DND-41 (cell line): ENCODE measurements around the gene CASP12.

ENCODE experiments used
- ATAC-seq: fragments of 200-7000 bp; cut with Tn5 transposase; 3 replicates; pipeline ENCODE4 v1.9.1; 2021; ENCODE audit warnings: low read depth; ENCODE audit not compliant: insufficient read depth
- DNase-seq: peaks from one replicate; pipeline ENCODE4 v3.0.0-alpha.2; 2020
- H2AFZ ChIP-seq: 2 replicates; pipeline ENCODE4 v1.6.0; 2012; ENCODE audit warnings: low read depth, low read length
- H3K27ac ChIP-seq: 2 replicates; pipeline ENCODE4 v1.5.1; 2012; ENCODE audit warnings: low read length, inconsistent platforms
- H3K27me3 ChIP-seq: fragments of 200-600 bp; sonication (generic); 2 replicates; pipeline ENCODE4 v1.6.0; 2012; ENCODE audit warnings: low read length, mild to moderate bottlenecking, inconsistent platforms; ENCODE audit not compliant: insufficient read depth, poor library complexity
- H3K36me3 ChIP-seq: 2 replicates; pipeline ENCODE4 v1.5.1; 2012; ENCODE audit warnings: low read length, inconsistent platforms; ENCODE audit not compliant: insufficient read depth
- H3K4me1 ChIP-seq: 2 replicates; pipeline ENCODE4 v1.5.1; 2012; ENCODE audit warnings: mild to moderate bottlenecking, low read length; ENCODE audit not compliant: insufficient read depth
- H3K4me2 ChIP-seq: 2 replicates; pipeline ENCODE4 v1.6.0; 2012; ENCODE audit warnings: mild to moderate bottlenecking, moderate library complexity, low read length, inconsistent platforms; ENCODE audit not compliant: insufficient read depth
- H3K4me3 ChIP-seq, 2 experiments: fragments of 200-600 bp in 1 of 2; shearing (Covaris generic) in 1 of 2; 2 replicates each; pipeline ENCODE4 v1.5.1; 2012 to 2016; ENCODE audit warnings: inconsistent platforms in 2 of 2, low read length in 2 of 2, mild to moderate bottlenecking in 2 of 2, low read depth in 1 of 2, moderate library complexity in 1 of 2
- H3K79me2 ChIP-seq: 2 replicates; pipeline ENCODE4 v1.6.0; 2012; ENCODE audit warnings: low read length, inconsistent platforms; ENCODE audit not compliant: insufficient read depth
- H3K9ac ChIP-seq: 2 replicates; pipeline ENCODE4 v1.6.0; 2012; ENCODE audit warnings: low read depth, mild to moderate bottlenecking, inconsistent platforms, low read length, moderate library complexity
- H3K9me3 ChIP-seq: 2 replicates; pipeline ENCODE4 v1.5.1; 2012; ENCODE audit warnings: low read length, moderate library complexity, mild to moderate bottlenecking, inconsistent platforms; ENCODE audit not compliant: insufficient read depth, severe bottlenecking
- H4K20me1 ChIP-seq: 2 replicates; pipeline ENCODE4 v1.6.0; 2012; ENCODE audit warnings: low read length; ENCODE audit not compliant: insufficient read depth
- EZH2 ChIP-seq: IDR thresholded peaks from 3 replicates; pipeline ENCODE4 v1.6.1; 2012; ENCODE audit warnings: borderline replicate concordance, low read depth, mild to moderate bottlenecking, moderate library complexity, low read length, inconsistent platforms; ENCODE audit not compliant: severe bottlenecking
- TF ChIP-seq, protein P1 (sequence below): IDR thresholded peaks from 2 replicates; pipeline ENCODE4 v1.5.1; 2012; ENCODE audit warnings: borderline replicate concordance, low read length, moderate library complexity, mild to moderate bottlenecking; ENCODE audit not compliant: poor library complexity, severe bottlenecking; ENCODE audit errors: extremely low read depth

CASP12 gene

GRCh38 chr11:104866815-104867214 lies 31.4 kb downstream of the CASP12 start:
- no peak overlapping the region for H3K4me2 ChIP-seq
- no peak overlapping the region for H2AFZ ChIP-seq
- H3K79me2 ChIP-seq: no peaks in the 10 kb centered on the region
- H3K9ac ChIP-seq: no peak overlapping the region
- H3K27me3 ChIP-seq: no peaks in the 10 kb centered on the region
- DNase-seq: no peak
- TF ChIP-seq EZH2: no peak
- TF ChIP-seq, protein P1, sequence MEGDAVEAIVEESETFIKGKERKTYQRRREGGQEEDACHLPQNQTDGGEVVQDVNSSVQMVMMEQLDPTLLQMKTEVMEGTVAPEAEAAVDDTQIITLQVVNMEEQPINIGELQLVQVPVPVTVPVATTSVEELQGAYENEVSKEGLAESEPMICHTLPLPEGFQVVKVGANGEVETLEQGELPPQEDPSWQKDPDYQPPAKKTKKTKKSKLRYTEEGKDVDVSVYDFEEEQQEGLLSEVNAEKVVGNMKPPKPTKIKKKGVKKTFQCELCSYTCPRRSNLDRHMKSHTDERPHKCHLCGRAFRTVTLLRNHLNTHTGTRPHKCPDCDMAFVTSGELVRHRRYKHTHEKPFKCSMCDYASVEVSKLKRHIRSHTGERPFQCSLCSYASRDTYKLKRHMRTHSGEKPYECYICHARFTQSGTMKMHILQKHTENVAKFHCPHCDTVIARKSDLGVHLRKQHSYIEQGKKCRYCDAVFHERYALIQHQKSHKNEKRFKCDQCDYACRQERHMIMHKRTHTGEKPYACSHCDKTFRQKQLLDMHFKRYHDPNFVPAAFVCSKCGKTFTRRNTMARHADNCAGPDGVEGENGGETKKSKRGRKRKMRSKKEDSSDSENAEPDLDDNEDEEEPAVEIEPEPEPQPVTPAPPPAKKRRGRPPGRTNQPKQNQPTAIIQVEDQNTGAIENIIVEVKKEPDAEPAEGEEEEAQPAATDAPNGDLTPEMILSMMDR: no peak
- no peaks in the 10 kb centered on the region for H4K20me1 ChIP-seq
- H3K4me1 ChIP-seq: peaks cover 15% of the 10 kb centered on the region
- no peak for ATAC-seq
- H3K36me3 ChIP-seq: no peaks in the 10 kb centered on the region
- no peak overlapping the region for H3K27ac ChIP-seq
- H3K9me3 ChIP-seq: peaks cover 8% of the 10 kb centered on the region
- H3K4me3 ChIP-seq: no peak overlapping the region

GRCh38 chr11:104858882-104859775 lies 39.1 kb downstream of the CASP12 start:
- Histone ChIP-seq H2AFZ (peak overlapping the region; percentile 53), H3K4me2 (no peak overlapping the region), H3K4me1 (peaks cover 25% of the 10 kb centered on the region), H3K79me2 (no peaks in the 10 kb centered on the region), H3K9ac (peak overlapping the region; percentile 30; the same call in 1 of the 2 replicates), H3K36me3 (no peaks in the 10 kb centered on the region), H3K4me3 (no peak overlapping the region), H3K27ac (peak overlapping the region; percentile 73), H3K27me3 (no peaks in the 10 kb centered on the region), H4K20me1 (no peaks in the 10 kb centered on the region), H3K9me3 (no peaks in the 10 kb centered on the region)
- peak; percentile 88 for ATAC-seq
- TF ChIP-seq, protein P1: no peak
- TF ChIP-seq EZH2: no peak
- peak; percentile 66 for DNase-seq

- Histone ChIP-seq H3K4me3 (no peak overlapping the region), H2AFZ (no peak overlapping the region), H3K9me3 (no peaks in the 10 kb centered on the region), H3K4me2 (no peak overlapping the region), H3K9ac (no peak overlapping the region), H4K20me1 (no peaks in the 10 kb centered on the region), H3K27ac (no peak overlapping the region), H3K4me1 (peaks cover 25% of the 10 kb centered on the region), H3K36me3 (no peaks in the 10 kb centered on the region), H3K79me2 (no peaks in the 10 kb centered on the region), H3K27me3 (no peaks in the 10 kb centered on the region)
- DNase-seq (no peak), ATAC-seq (no peak)
- TF ChIP-seq, protein P1: no peak
Measured at GRCh38 chr11:104856607-104857006, 41.7 kb downstream of the CASP12 start.
